ENCODE measurements around the gene ARHGEF11. TPM values are rescaled to one million over a fixed set of nuclear protein-coding genes. Genes with fewer than 3 reads are reported as not detected.
A peak's percentile ranks its signal among the peaks of the same experiment; 100 is the strongest.

Gene ARHGEF11
- total RNA-seq, 3 donors from 2014 or later, result 31.1 to 50.4 (median 33.1) TPM

- TF ChIP-seq CTCF (IDR thresholded peaks at IDR 0.05), result no peak
- no peak for TF ChIP-seq POLR2A (IDR thresholded peaks at IDR 0.05)
- no peak for TF ChIP-seq POLR2AphosphoS5 (IDR thresholded peaks at IDR 0.05)
- Histone ChIP-seq H3K27me3 (no peaks in the 10 kb centered on the region), H3K36me3 (no peaks in the 10 kb centered on the region), H3K4me3 (peak overlapping the region in 2 of 3 donors; percentile 57 to 74), H3K9me3 (no peaks in the 10 kb centered on the region), H3K4me1 (peaks cover 0 to 7% of the 10 kb centered on the region in 2 donors), H3K27ac (no peak overlapping the region)
- intact Hi-C loops (cut with DNase I; ENCODE audit: low total_unique reads), result no loop called here
- DNase-seq (ENCODE audit: low spot score in 2 of 2), result no peak
Observed at GRCh38 chr1:157042846-157043245, 2.7 kb downstream of the ARHGEF11 start.

GRCh38 chr1:157040802-157041201, 4.7 kb downstream of the ARHGEF11 start:
- no peaks in the 10 kb centered on the region for H3K36me3 ChIP-seq
- DNase-seq (ENCODE audit: low spot score in 2 of 2), result no peak
- H3K4me3 ChIP-seq, result no peak overlapping the region
- intact Hi-C loops (cut with DNase I; ENCODE audit: low total_unique reads), result no loop called here
- no peak for TF ChIP-seq POLR2A (IDR thresholded peaks at IDR 0.05)
- no peak for TF ChIP-seq CTCF (IDR thresholded peaks at IDR 0.05)
- TF ChIP-seq POLR2AphosphoS5 (IDR thresholded peaks at IDR 0.05), result no peak
- no peaks in the 10 kb centered on the region for H3K27me3 ChIP-seq
- peaks cover 0 to 7% of the 10 kb centered on the region in 2 donors for H3K4me1 ChIP-seq
- H3K9me3 ChIP-seq, result no peaks in the 10 kb centered on the region
- no peak overlapping the region for H3K27ac ChIP-seq

- Histone ChIP-seq H3K27ac (no peak overlapping the region), H3K4me1 (peaks cover 0 to 5% of the 10 kb centered on the region in 2 donors), H3K36me3 (no peaks in the 10 kb centered on the region), H3K4me3 (no peak overlapping the region), H3K27me3 (no peaks in the 10 kb centered on the region), H3K9me3 (no peaks in the 10 kb centered on the region)
- TF ChIP-seq CTCF (IDR thresholded peaks at IDR 0.05), result no peak
- no peak for TF ChIP-seq POLR2AphosphoS5 (IDR thresholded peaks at IDR 0.05)
- TF ChIP-seq POLR2A (IDR thresholded peaks at IDR 0.05), result no peak
- DNase-seq (ENCODE audit: low spot score in 2 of 2), result no peak
- intact Hi-C loops (cut with DNase I; ENCODE audit: low total_unique reads), result no loop called here
Observed at GRCh38 chr1:157035121-157035520, 10.4 kb downstream of the ARHGEF11 start.

- Histone ChIP-seq H3K27me3 (no peaks in the 10 kb centered on the region), H3K36me3 (no peaks in the 10 kb centered on the region), H3K4me3 (no peak overlapping the region), H3K9me3 (no peaks in the 10 kb centered on the region), H3K4me1 (peaks cover 0 to 5% of the 10 kb centered on the region in 2 donors), H3K27ac (no peak overlapping the region)
- TF ChIP-seq POLR2A (IDR thresholded peaks at IDR 0.05), result no peak
- no peak for TF ChIP-seq POLR2AphosphoS5 (IDR thresholded peaks at IDR 0.05)
- no peak for TF ChIP-seq CTCF (IDR thresholded peaks at IDR 0.05)
- intact Hi-C loops (cut with DNase I; ENCODE audit: low total_unique reads), result no loop called here
- no peak for DNase-seq (ENCODE audit: low spot score in 2 of 2)
Observed at GRCh38 chr1:157034137-157034800, 11.3 kb downstream of the ARHGEF11 start.

GRCh38 chr1:157033357-157033876, 12.1 kb downstream of the ARHGEF11 start:
- DNase-seq (ENCODE audit: low spot score in 2 of 2), result no peak
- TF ChIP-seq POLR2AphosphoS5 (IDR thresholded peaks at IDR 0.05), result no peak
- no peak for TF ChIP-seq POLR2A (IDR thresholded peaks at IDR 0.05)
- no peak for TF ChIP-seq CTCF (IDR thresholded peaks at IDR 0.05)
- no peak overlapping the region for H3K27ac ChIP-seq

More at GRCh38 chr1:157033357-157033876, 12.1 kb downstream of the ARHGEF11 start:
- Histone ChIP-seq H3K9me3 (no peaks in the 10 kb centered on the region), H3K27me3 (no peaks in the 10 kb centered on the region), H3K4me1 (peaks cover 0 to 5% of the 10 kb centered on the region in 2 donors), H3K4me3 (no peak overlapping the region), H3K36me3 (no peaks in the 10 kb centered on the region)
- intact Hi-C loops (cut with DNase I; ENCODE audit: low total_unique reads), result no loop called here
